K562 (cell line): Measurements from ENCODE around the gene PCDHB2.
"Not testable (repeated sequence)": the region's sequence is repeated elsewhere in the genome, so short reads cannot be mapped to it uniquely, and the experiment has no call there.

Source experiments
- CLOCK ChIP-seq: fragments of 250-450 bp; sonication (Bioruptor Pico); IDR thresholded peaks from 2 replicates; pipeline ENCODE4 v1.4.0; 2020; ENCODE audit warnings: mild to moderate bottlenecking, moderate library complexity, borderline replicate concordance
- CTCF ChIP-seq, 3 experiments: IDR thresholded peaks in 2 of 3; conservative IDR thresholded peaks in 1 of 3; 2 replicates each; pipeline ENCODE4 v1.5.1; 2011 to 2012; ENCODE audit warnings: low read length in 3 of 3, mild to moderate bottlenecking in 3 of 3, control low read depth in 2 of 3, improper control_type of control experiment in 1 of 3, inconsistent platforms in 1 of 3, low read depth in 1 of 3, mixed read lengths in 1 of 3, moderate library complexity in 1 of 3; ENCODE audit not compliant: insufficient read depth in 2 of 3
- FOXA1 ChIP-seq: fragments of 450-650 bp; IDR thresholded peaks from 2 replicates; pipeline ENCODE4 v1.6.1; 2016; ENCODE audit warnings: mild to moderate bottlenecking, borderline replicate concordance
- MCM2 ChIP-seq: fragments of 450-650 bp; IDR thresholded peaks from 2 replicates; pipeline ENCODE4 v1.6.1; 2017; ENCODE audit warnings: low read depth, mild to moderate bottlenecking
- TAF1 ChIP-seq: IDR thresholded peaks from 2 replicates; pipeline ENCODE4 v1.6.1; 2011; ENCODE audit warnings: mild to moderate bottlenecking, low read length, moderate library complexity; ENCODE audit not compliant: insufficient read depth, control insufficient read depth, severe bottlenecking; ENCODE audit errors: extremely low read depth
- ZNF121 ChIP-seq: sonication (generic); formaldehyde crosslinking; conservative IDR thresholded peaks from 2 replicates; pipeline ENCODE4 v1.8.0; 2022; ENCODE audit warnings: missing genetic modification reagents
- ZNF224 ChIP-seq: sonication (generic); formaldehyde crosslinking; IDR thresholded peaks from 2 replicates; pipeline ENCODE4 v1.8.0; 2022; ENCODE audit warnings: mild to moderate bottlenecking, missing genetic modification reagents
- ZNF512 ChIP-seq: IDR thresholded peaks from 2 replicates; pipeline ENCODE4 v1.6.1; 2016; ENCODE audit warnings: missing genetic modification characterization, missing compliant biosample characterization

- TF ChIP-seq ZNF224 (CRISPR knock-in tag); ZNF121 (CRISPR knock-in tag); CTCF (IDR thresholded peaks at IDR 0.05 in 2 of 3, conservative IDR thresholded peaks at IDR 0.05 in 1 of 3; ENCODE audit: insufficient read depth in 2 of 3, low read depth in 1 of 3, low read length in 3 of 3); ZNF512 (tag); FOXA1; CLOCK (CRISPR knock-in tag); MCM2; TAF1: not testable (repeated sequence)
Observed at GRCh38 chr5:141096181-141096580, 1.8 kb downstream of the PCDHB2 start.
